ENCODE data around the gene SORCS2. TPM values are rescaled to one million over a fixed set of nuclear protein-coding genes. Genes with fewer than 3 reads are reported as not detected.

Gene SORCS2
- total RNA-seq, 1 experiment from 2014 or later, result not detected

GRCh38 chr4:7641712-7642111 lies 449.4 kb downstream of the SORCS2 start:
- H3K36me3 Mint-ChIP-seq (ENCODE audit: insufficient read depth, unreplicated experiment), result no peaks in the 10 kb centered on the region
- no peaks in the 10 kb centered on the region for H3K9me3 Mint-ChIP-seq (ENCODE audit: unreplicated experiment)
- no peak overlapping the region for H3K27ac Mint-ChIP-seq (ENCODE audit: low read depth, unreplicated experiment)
- BruUV-seq (replicated peaks), result no TSS peak
- H3K4me1 Mint-ChIP-seq (ENCODE audit: insufficient read depth, unreplicated experiment), result no peaks in the 10 kb centered on the region
- no peak for DNase-seq (ENCODE audit: unreplicated experiment)
- ChIA-PET CTCF (no interaction called here), POLR2A (no interaction called here)
- no peak for TF ChIP-seq CTCF (IDR thresholded peaks at IDR 0.05; ENCODE audit: unreplicated experiment)
- H3K4me3 Mint-ChIP-seq (ENCODE audit: unreplicated experiment), result no peak overlapping the region
- intact Hi-C loops (cut with micrococcal nuclease), result no loop called here
- H3K27me3 Mint-ChIP-seq (ENCODE audit: insufficient read depth, unreplicated experiment), result no peaks in the 10 kb centered on the region

GRCh38 chr4:7642741-7643458 lies 450.6 kb downstream of the SORCS2 start:
- ChIA-PET CTCF (interaction anchor here (0.6 kb wide), 1 partner anchor 13 kb away, joined by 3 read pairs; no protein-coding TSS in a partner anchor), POLR2A (interaction anchor here (0.6 kb wide), 1 partner anchor 12 kb away, joined by 3 read pairs; no protein-coding TSS in a partner anchor)
- TF ChIP-seq CTCF (IDR thresholded peaks at IDR 0.05; ENCODE audit: unreplicated experiment), result no peak
- intact Hi-C loops (cut with micrococcal nuclease), result no loop called here
- Mint-ChIP-seq H3K9me3 (ENCODE audit: unreplicated experiment) (no peaks in the 10 kb centered on the region), H3K36me3 (ENCODE audit: insufficient read depth, unreplicated experiment) (no peaks in the 10 kb centered on the region), H3K4me3 (ENCODE audit: unreplicated experiment) (no peak overlapping the region), H3K27ac (ENCODE audit: low read depth, unreplicated experiment) (no peak overlapping the region), H3K4me1 (ENCODE audit: insufficient read depth, unreplicated experiment) (no peaks in the 10 kb centered on the region), H3K27me3 (ENCODE audit: insufficient read depth, unreplicated experiment) (no peaks in the 10 kb centered on the region)
- DNase-seq (ENCODE audit: unreplicated experiment), result no peak
- no TSS peak for BruUV-seq (replicated peaks)

- no peak overlapping the region for H3K27ac Mint-ChIP-seq (ENCODE audit: low read depth, unreplicated experiment)
- POLR2A ChIA-PET, result interaction anchor here (1.2 to 1.3 kb wide), 2 partner anchors 15 to 28 kb away, joined by 3 to 4 read pairs; no protein-coding TSS in a partner anchor
- no TSS peak for BruUV-seq (replicated peaks)
- no peaks in the 10 kb centered on the region for H3K9me3 Mint-ChIP-seq (ENCODE audit: unreplicated experiment)
- H3K36me3 Mint-ChIP-seq (ENCODE audit: insufficient read depth, unreplicated experiment), result no peaks in the 10 kb centered on the region
- no peak for DNase-seq (ENCODE audit: unreplicated experiment)
- no peak overlapping the region for H3K4me3 Mint-ChIP-seq (ENCODE audit: unreplicated experiment)
- intact Hi-C loops (cut with micrococcal nuclease), result no loop called here
- TF ChIP-seq CTCF (IDR thresholded peaks at IDR 0.05; ENCODE audit: unreplicated experiment), result no peak
- peaks cover 21% of the 10 kb centered on the region for H3K4me1 Mint-ChIP-seq (ENCODE audit: insufficient read depth, unreplicated experiment)
- CTCF ChIA-PET, result interaction anchor here (0.6 to 2.1 kb wide), 4 partner anchors 74 to 517 kb away, joined by 3 to 5 read pairs (median 3); no protein-coding TSS in a partner anchor
- H3K27me3 Mint-ChIP-seq (ENCODE audit: insufficient read depth, unreplicated experiment), result no peaks in the 10 kb centered on the region
These were observed 452.8 kb downstream of the SORCS2 start for GRCh38 chr4:7645158-7645557.

GRCh38 chr4:7645956-7646355 lies 453.6 kb downstream of the SORCS2 start:
- intact Hi-C loops (cut with micrococcal nuclease), result no loop called here
- no peaks in the 10 kb centered on the region for H3K36me3 Mint-ChIP-seq (ENCODE audit: insufficient read depth, unreplicated experiment)
- no peak overlapping the region for H3K4me3 Mint-ChIP-seq (ENCODE audit: unreplicated experiment)
- peaks cover 24% of the 10 kb centered on the region for H3K4me1 Mint-ChIP-seq (ENCODE audit: insufficient read depth, unreplicated experiment)
- POLR2A ChIA-PET, result interaction anchor here (0.7 to 1.2 kb wide), 2 partner anchors 15 to 27 kb away, joined by 3 read pairs; no protein-coding TSS in a partner anchor
- CTCF ChIA-PET, result interaction anchor here (0.5 to 2.1 kb wide), 3 partner anchors 74 to 442 kb away, joined by 4 to 5 read pairs (median 4); no protein-coding TSS in a partner anchor
- H3K27ac Mint-ChIP-seq (ENCODE audit: low read depth, unreplicated experiment), result no peak overlapping the region
- no TSS peak for BruUV-seq (replicated peaks)
- no peak for DNase-seq (ENCODE audit: unreplicated experiment)
- no peak for TF ChIP-seq CTCF (IDR thresholded peaks at IDR 0.05; ENCODE audit: unreplicated experiment)
- no peaks in the 10 kb centered on the region for H3K27me3 Mint-ChIP-seq (ENCODE audit: insufficient read depth, unreplicated experiment)
- no peaks in the 10 kb centered on the region for H3K9me3 Mint-ChIP-seq (ENCODE audit: unreplicated experiment)

All from MCF 10A (cell line).